Adrenal gland (tissue), 5 donors: ENCODE data around the gene KPRP.

Experiments
- CTCF ChIP-seq, 6 experiments: fragments of 450-650 bp in 4 of 6; fragments of 200-600 bp in 2 of 6; sonication (generic) in 1 of 6; IDR thresholded peaks; 1 replicate in 5 of 6; 2 replicates in 1 of 6; pipeline versions ENCODE4 v1.5.1 to v1.8.0; 2016 to 2021; ENCODE audit warnings: antibody characterized with exemption in 6 of 6, mild to moderate bottlenecking in 2 of 6, moderate library complexity in 1 of 6
- POLR2A ChIP-seq, 2 donors: fragments of 450-650 bp; IDR thresholded peaks; one replicate each; pipeline ENCODE4 v1.6.1; 2017; ENCODE audit warnings: antibody characterized with exemption in 2 of 2, mild to moderate bottlenecking in 2 of 2, moderate library complexity in 1 of 2
- donor health status: DM: no; HTN: no; CAD: no.

- no peak for TF ChIP-seq CTCF (IDR thresholded peaks at IDR 0.05)
- no peak for TF ChIP-seq POLR2A (IDR thresholded peaks at IDR 0.05)
Observed at GRCh38 chr1:152737997-152738396, 19.8 kb upstream of the KPRP start.
